NCI-H146 (cell line): Measurements from ENCODE around the gene WWTR1.

Experiments used
- DNase-seq: peaks from one replicate; lab custom pipeline; 2025; lab: John Stamatoyannopoulos, UW

The WWTR1 gene

DNA sequence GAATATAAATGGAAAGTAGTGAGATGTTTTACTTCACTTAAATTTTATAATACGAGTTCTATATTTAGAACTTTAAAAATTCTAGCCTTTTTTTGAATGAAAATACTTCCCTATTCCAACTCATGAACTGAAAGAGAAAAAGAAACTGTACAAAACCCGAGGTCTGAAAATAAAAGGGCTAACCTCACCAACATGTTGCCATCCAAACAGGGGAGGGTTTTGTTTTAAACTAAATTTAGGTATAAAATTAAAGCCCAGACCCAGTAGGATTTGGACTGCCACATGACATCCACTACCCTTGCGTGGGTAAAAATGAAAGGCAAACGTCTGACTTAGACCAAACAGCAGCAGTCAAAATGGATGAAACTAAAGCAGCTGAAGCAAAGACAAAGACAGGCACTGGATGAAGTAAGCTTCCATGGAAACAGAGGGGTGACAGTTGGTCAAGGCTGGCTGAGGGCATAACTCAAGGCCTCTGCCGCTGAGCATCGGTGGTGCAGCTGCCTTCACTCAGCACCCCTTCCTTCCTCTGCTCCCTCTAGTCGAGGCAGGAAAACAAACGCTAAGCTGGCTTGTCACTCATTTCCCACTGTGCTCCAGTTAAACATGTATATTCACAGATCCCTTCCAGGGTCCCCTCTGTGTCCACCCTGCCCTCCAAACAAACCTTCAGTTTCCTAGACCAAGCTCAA, 125.2 kb downstream of the WWTR1 start:
- DNase-seq, result peak; percentile 18

DNA sequence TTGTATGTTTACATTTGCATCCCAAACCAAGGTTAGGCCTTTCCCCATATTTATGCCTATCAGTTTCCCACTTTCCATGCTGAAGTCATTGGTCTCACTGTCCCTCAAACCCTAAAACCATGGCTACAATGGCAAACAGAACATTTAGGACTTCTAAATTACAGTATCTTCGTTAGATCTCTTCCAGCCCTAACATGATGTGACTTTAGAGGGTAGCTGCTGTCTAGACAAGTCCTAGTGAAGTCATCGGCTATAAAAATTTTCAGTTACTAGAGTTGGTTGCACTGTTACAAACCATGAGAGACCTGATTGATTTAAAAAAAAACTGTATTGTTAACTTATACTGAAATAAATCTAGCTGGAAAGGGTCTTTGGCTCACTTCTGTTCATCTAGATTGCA, 128.7 kb downstream of the WWTR1 start:
- DNase-seq, result no peak

DNA sequence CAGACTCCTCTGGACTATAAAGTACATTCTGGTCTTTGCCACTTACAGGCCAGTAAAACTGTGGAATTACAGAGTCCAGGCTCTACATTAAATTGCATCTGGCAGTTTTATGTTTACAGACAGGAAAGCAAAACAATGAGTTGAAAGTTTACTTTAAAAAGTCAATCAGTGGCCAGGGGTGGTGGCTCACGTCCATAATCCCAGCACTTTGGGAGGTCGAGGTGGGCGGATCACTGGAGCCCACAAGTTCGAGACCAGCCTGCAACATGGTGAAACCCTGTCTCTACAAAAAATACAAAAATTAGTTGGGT, 129.5 kb downstream of the WWTR1 start:
- DNase-seq, result no peak

DNA sequence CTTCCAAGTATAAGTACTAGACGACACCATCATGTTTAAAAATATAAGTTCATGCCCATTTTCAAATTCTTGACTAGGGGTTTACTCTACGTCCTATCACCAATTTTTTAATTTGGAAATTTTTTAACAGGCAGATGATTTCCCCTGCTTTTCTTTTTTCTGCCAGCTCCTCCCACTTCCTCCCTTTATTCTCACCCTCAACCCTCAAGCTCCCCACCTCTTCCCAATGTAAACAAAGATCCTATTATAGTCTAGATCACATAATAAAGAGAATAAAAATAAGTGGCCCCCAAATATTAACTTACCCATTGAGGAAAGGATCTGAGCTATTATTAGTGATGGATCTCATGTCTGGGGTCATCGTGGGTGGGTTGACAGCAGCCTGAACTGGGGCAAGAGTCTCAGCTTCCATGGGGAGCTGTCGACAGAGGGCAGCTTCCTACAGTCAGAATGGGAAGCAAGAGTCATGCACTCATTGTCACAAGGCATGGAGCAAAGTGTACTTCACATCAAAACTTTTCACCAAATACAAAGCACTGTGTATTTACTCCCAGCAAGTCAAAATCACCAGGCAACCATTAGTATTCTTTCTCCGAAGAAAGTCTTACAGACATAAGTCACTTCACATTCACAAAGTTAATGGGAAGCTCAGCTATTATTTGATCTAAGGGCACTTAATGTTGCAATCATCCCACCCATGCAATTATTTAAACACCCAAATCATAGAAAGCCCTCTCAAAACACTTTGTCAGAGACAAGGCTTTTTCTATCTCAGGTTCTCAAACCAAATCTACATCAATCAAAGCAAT, 130.1 kb downstream of the WWTR1 start:
- DNase-seq, result peak; percentile 26

DNA sequence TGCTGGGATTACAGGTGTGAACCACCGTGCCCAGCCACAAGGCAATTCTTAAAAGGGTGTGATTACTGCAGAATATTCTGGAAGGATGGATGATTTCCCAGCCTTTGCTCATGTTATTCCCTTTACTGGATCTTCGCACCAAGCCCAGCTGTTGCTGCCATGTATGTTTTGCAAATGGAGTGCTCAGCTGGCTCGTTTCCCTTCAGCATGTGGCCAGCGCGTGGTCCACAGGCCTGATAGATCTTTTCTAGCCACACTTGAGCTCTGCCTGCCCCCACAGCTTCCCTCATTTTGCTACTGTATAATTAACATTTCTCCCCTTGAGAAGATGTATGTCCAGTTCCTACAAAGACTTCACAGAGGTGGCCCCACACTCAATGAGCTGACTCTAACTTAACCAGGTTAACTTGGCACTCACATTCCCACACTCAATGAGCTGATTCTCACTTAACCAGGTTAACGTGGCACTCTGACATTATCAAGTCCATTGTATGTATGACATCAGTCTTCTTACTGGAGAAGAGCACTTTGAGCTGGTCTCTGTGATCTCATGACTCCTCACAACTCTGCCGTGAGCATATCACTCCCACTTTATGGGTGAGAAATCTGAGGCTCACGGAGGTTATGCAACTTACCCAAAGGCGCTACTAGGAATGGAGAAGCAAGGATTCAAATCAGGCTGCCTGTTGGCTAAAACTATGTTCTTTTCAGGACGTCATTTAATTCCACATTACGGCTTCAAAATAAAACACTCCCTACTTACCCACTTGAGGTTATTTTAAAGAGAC, 134.1 kb downstream of the WWTR1 start:
- no peak for DNase-seq

DNA sequence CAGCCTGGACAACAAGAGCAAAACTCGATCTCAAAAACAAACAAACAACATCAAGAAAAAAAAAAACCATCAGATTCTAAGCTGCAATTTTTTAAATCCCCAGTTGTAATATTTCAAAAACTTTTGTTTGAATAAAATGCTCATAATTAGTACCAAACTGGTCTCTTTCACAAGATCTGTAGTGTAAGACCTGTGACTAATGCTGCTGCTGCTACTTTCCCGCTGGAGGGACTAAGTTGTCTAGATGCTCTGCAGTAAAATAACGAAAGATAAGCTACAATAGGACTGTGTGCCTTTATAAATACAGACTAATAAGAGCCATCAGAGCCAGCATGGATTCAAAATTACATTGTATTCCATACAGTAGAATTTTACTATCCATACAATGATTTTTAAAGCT, 137.9 kb downstream of the WWTR1 start:
- DNase-seq, result no peak

DNA sequence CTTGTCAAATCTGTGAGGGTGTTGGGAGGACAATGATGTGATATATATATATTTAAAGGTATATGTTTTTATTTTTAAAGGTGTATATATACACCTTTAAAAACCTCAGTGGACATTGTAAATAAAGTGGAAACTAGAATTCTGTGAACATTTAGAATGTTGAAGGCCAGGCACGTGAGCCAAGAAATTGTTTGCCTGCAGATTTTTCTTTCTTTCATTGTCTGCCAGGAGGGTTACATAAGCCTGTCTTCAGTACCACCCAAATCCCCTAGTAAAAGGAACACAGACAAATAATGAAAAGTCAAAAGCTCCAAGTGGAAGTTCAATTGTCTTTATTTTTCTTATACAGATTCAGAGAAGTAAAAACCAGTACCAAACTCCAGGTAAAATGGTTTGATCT, 140.9 kb downstream of the WWTR1 start:
- no peak for DNase-seq

DNA sequence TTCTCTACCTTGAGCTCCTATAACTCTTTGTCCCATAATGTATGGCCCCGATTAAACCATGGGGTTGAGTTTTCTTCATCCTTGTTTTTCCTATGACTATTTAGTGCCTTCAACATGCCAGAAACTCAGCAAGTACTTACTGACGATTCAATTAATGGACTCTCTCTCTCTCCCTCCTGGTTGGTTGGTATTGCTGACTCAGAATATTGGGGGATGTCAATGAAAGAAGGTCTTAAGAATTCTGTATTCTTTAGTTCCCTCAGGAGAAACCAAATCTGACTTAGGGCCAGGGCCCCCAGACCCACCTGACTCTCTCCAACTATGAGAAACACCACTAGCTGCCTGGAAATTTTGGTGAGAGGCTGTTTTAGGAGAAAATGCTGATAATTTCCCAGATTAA, 142.6 kb downstream of the WWTR1 start:
- no peak for DNase-seq

DNA sequence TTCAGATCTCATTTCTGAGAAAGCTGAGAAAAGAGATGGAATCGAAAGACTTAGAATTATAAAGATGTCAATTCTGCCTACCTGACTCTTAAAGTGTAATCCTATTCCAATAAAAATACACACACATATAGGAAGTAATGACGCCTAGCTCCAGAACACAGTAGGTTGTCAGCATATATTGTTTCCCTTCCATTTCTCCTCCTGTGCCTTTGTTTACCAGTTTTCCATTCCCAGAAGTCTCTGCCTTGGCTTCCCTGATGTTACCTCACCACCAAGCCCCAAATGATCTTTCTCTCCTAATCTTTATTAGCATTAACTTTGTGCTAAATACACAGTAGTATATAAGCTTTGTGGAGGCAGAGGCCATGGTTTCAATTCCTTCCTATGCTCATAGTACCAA, 143.4 kb downstream of the WWTR1 start:
- no peak for DNase-seq

- peak; percentile 81 for DNase-seq
Observed at GRCh38 chr3:149512073-149512782, 145.6 kb downstream of the WWTR1 start.

GRCh38 chr3:149511040-149511626, 146.7 kb downstream of the WWTR1 start:
- no peak for DNase-seq

- no peak for DNase-seq
Observed at GRCh38 chr3:149510480-149510879, 147.3 kb downstream of the WWTR1 start.

DNA sequence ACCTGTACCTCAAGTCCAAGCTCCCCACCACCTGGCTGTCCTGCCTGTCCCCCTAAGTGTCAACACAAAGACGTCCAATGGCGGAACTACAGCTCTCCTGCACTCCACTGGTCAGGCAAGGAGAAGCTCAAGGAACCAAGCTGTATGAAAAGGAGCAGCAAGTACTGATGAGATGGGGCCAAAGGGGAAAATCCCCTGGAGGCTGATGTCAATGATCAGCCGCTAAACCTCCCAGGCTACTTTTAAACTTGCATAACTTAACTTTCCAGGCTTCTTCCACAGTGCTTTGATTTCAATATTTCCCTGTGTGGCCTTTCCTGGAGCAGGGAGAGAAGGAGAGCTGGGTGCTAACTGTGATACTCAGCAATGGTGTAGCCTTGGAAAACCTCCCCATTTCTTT, 148.3 kb downstream of the WWTR1 start:
- DNase-seq, result no peak

DNA sequence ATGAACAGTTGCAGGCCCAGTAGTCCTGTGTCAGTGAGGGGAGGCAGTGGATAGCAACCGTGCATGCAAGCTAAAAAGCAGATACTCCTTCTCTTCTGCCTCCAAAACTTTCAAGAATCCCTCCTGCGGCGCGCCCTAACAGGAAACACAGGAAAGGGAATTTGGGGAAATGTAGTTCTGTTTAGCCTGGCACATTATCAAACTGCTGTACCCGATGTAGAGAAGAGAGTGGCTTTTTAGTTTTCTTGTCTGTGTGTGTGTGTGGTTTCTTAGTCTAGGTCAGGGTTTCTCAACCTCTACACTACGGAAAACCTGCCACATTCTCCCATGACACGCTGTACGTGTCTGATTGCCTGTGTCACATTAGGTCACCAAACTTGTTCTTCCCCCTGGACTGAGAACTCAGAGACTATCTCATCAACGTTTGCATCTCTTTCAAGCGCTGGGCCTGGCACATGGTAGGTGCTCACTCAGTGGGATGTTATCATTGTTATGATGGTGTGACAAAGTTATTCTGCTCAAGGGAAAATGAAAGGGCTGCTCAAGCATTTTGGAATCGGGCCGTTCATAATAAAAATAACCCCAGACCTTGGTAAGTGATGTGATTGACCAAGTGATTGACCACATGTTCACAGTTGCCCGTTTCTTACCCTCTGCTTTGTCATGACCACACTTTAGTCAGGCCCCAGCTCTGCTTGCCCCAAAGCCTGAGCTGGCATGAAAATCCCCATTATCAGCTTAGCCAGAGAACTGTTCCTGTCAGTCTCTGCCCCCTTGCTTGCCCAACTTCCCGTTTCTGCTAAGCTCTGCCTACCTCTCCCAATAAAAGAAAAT, 150.1 kb downstream of the WWTR1 start:
- DNase-seq, result no peak

GRCh38 chr3:149506965-149507364, 150.9 kb downstream of the WWTR1 start:
- DNase-seq, result no peak

GRCh38 chr3:149506540-149506939, 151.3 kb downstream of the WWTR1 start:
- no peak for DNase-seq

GRCh38 chr3:149502438-149502837, 155.4 kb downstream of the WWTR1 start:
- DNase-seq, result peak; percentile 30

DNA sequence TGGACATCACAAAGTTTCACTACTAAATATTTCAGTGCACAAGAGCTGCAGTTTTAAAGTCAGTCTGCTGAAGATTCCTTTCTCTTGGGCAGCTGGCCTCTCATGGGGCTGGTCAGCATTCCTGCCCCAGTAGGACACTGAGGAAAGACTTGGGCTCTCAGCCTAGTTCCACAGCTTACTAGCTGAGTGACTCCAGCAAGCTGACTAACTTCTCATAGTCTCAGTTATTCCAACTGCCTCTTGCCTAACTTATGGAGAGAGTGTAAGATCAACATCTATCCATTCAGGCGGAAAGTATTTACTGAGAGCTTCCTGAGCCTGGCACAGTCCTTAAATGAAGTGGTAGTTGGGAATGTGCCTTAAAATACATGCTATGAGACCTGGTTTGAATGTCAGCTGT, 156.3 kb downstream of the WWTR1 start:
- no peak for DNase-seq

DNA sequence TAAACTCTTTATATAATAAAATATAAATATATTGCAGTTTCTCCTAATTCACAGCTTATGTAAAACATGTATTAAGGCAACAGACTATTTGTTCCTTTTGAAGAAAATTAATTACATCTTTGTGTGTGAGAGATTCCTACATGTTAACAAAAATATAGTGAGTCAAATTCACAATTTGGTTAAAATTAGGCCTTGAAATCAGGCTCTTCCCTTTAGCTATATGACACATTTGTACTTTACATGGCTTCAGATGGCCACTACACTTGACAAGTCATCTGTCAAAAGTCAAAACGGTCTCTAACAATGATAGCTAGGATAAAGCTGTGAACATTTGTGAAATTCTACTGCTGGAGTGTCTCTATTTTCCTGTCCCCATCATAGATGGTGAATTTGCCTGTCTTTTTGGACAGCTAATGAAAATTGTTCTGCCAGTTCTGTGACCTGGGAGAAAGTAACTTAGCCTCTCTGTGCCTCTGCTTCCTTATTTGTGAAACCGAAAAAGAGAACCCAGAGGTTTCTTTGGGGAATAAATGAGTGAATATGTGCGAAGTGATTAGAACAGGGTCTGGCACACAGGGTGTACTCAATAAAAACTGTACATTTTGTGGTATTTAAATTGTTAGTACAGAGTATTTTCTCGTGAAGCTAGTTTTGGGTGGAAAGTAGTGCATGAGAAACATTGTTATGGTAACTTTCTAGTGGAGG, 159.7 kb downstream of the WWTR1 start:
- no peak for DNase-seq

- no peak for DNase-seq
Observed at GRCh38 chr3:149496891-149497290, 160.9 kb downstream of the WWTR1 start.
